ENCODE data around the gene TK1. TPM values are rescaled to one million over a fixed set of nuclear protein-coding genes. Genes with fewer than 3 reads are reported as not detected.

Gene TK1
- total RNA-seq, 1 experiment from 2014 or later = 340 TPM

DNA sequence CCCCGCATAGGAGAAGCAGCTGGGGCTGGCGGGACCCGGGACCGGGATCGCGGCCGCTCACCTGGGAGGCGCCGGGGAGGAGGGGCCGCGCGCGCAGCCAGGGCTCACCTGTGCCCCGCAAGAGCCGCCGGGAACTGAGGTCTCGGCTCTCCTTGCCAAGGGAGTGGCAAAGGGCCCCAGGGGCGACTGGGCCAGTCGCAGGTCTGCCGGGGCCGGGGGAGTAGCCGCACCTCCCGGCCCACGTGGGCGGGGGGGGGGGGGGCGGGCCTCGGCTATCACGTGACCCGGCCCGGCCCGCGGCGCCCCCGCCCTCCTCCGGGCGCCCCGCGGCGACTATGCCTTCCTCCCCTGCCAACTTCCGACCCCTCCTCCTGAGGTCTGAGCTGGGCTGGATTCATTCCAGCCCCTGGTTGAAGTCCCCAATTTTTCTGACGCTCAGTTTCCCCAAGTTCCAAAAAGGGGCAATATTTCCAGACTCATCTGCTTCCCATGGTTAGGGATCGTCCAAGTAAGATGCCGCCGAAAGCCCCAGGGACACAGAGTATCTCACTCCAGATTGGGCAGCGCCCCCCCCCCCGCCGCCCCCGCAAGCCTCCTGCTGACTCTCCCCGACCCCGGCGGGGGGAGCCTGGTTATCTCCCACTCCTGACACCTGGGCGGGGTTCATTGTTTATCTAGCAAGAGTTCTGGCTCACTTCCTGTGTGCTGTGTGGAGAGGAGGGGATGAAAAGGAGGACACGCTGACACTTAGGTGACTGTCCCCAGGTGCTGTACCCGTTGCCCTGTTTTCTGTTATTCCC lies 58.1 kb downstream of the TK1 start, which contains the start of gene TMC6:
Gene TMC6, minus strand, starts transcription at position 205 of the 800 bp plus-strand sequence. CDS start 1,923 bp downstream, outside the sequence.
- CTCF ChIA-PET = interaction anchor here (0.6 to 1.6 kb wide), 3 partner anchors 40 to 122 kb away, joined by 3 to 5 read pairs (median 4); partner anchors contain the start of gene SYNGR2
- H3K4me3 ChIP-seq (ENCODE audit: low read length) = peak within 1 kb of the TSS; percentile 95
- H3K4me1 ChIP-seq (ENCODE audit: insufficient read depth, low read length) = peaks cover 27% of the 10 kb centered on the region
- H4K20me1 ChIP-seq (ENCODE audit: low read length) = no peaks in the 10 kb centered on the region
- no TSS peak for BruUV-seq (replicated peaks)
- DNase-seq (peak; percentile 90), ATAC-seq (peak; percentile 61)
- H3K36me3 ChIP-seq (ENCODE audit: low read depth, low read length) = peaks cover 7% of the 10 kb centered on the region; the same call in 1 of the 2 replicates
- POLR2A ChIA-PET (ENCODE audit: unreplicated experiment) = interaction anchor here (0.5 to 1.4 kb wide), 5 partner anchors 12 to 988 kb away, joined by 3 to 27 read pairs (median 16); partner anchors contain the start of gene SEC14L1
- H3K9me2 ChIP-seq (replicated peaks; ENCODE audit: low read length) = no peaks in the 10 kb centered on the region
- peaks cover 23% of the 10 kb centered on the region for H3K79me2 ChIP-seq (ENCODE audit: low read length)
- intact Hi-C loops (cut with micrococcal nuclease) = loop anchor here (1.0 to 2.0 kb wide), 2 partner anchors 40 to 58 kb away; partner anchors contain the start of genes AFMID, SYNGR2 and TK1
- peak within 1 kb of the TSS; percentile 94 for H2AFZ ChIP-seq (ENCODE audit: low read length)
- no peaks in the 10 kb centered on the region for H3K9me3 ChIP-seq (ENCODE audit: low read length)
- H3K4me2 ChIP-seq (ENCODE audit: low read length) = peak within 1 kb of the TSS; percentile 99
- H3F3A ChIP-seq (ENCODE audit: low read length, unreplicated experiment) = peaks cover under 1% of the 10 kb centered on the region
- TF ChIP-seq EZH2 (IDR thresholded peaks at IDR 0.05; ENCODE audit: low read length, unreplicated experiment) (no peak), EZH2phosphoT487 (IDR thresholded peaks at IDR 0.05; ENCODE audit: borderline replicate concordance, low read length) (no peak)
- TF ChIP-seq, protein P1, sequence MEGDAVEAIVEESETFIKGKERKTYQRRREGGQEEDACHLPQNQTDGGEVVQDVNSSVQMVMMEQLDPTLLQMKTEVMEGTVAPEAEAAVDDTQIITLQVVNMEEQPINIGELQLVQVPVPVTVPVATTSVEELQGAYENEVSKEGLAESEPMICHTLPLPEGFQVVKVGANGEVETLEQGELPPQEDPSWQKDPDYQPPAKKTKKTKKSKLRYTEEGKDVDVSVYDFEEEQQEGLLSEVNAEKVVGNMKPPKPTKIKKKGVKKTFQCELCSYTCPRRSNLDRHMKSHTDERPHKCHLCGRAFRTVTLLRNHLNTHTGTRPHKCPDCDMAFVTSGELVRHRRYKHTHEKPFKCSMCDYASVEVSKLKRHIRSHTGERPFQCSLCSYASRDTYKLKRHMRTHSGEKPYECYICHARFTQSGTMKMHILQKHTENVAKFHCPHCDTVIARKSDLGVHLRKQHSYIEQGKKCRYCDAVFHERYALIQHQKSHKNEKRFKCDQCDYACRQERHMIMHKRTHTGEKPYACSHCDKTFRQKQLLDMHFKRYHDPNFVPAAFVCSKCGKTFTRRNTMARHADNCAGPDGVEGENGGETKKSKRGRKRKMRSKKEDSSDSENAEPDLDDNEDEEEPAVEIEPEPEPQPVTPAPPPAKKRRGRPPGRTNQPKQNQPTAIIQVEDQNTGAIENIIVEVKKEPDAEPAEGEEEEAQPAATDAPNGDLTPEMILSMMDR (conservative IDR thresholded peaks at IDR 0.05; ENCODE audit: low read depth, low read length) = no peak
- H3K9ac ChIP-seq (ENCODE audit: low read length) = peak within 1 kb of the TSS; percentile 83
- peak within 1 kb of the TSS; percentile 79 for H3K27ac ChIP-seq (ENCODE audit: low read length)
- H3K27me3 ChIP-seq (ENCODE audit: low read length) = no peaks in the 10 kb centered on the region

DNA sequence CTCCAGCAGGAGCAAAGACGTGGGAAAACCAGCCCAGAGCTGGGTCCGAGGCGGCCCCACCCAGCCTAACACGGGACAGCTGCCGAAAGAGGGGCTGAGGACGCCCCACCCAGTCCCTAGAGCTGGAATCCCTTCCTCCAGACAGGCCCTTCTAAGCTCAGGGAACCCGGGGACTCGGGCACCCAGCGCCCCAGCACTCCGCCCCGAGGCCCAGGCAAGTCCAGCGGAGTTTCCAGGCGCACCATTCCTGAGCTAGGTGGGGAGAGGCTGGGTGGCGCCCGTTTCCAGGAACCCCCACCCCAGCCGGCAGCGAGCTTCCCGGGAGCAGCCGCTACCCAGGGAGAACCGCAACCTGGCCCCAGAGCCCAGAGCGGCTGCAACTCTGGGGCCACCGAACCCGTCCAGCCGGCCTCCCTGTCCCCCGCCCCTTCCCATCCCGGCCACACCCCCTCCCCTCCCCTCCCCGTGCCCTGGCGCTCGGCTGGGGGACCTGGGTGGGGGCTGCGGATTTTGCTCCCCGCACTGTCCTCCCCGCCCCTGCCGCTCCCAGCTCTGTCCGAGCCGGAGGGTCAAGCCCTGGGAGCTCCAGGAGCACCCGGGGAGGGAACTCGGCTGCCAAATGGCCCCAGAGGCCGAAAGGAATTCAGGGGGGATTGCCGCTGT lies 58.8 kb downstream of the TK1 start:
- Histone ChIP-seq H3K9me2 (replicated peaks; ENCODE audit: low read length) (no peaks in the 10 kb centered on the region), H3K27me3 (ENCODE audit: low read length) (no peaks in the 10 kb centered on the region), H3K4me3 (ENCODE audit: low read length) (peak overlapping the region; percentile 95), H3K4me2 (ENCODE audit: low read length) (peak overlapping the region; percentile 99), H3K27ac (ENCODE audit: low read length) (peak overlapping the region; percentile 79), H3K79me2 (ENCODE audit: low read length) (peaks cover 23% of the 10 kb centered on the region), H2AFZ (ENCODE audit: low read length) (peak overlapping the region; percentile 79), H3K9ac (ENCODE audit: low read length) (peak overlapping the region; percentile 83), H3K36me3 (ENCODE audit: low read depth, low read length) (peaks cover 13% of the 10 kb centered on the region; the same call in 1 of the 2 replicates), H3F3A (ENCODE audit: low read length, unreplicated experiment) (no peaks in the 10 kb centered on the region), H3K9me3 (ENCODE audit: low read length) (no peaks in the 10 kb centered on the region), H4K20me1 (ENCODE audit: low read length) (no peaks in the 10 kb centered on the region), H3K4me1 (ENCODE audit: insufficient read depth, low read length) (peaks cover 27% of the 10 kb centered on the region)
- TSS peak; percentile 63 for BruUV-seq (replicated peaks)
- TF ChIP-seq EZH2 (IDR thresholded peaks at IDR 0.05; ENCODE audit: low read length, unreplicated experiment) (no peak), EZH2phosphoT487 (IDR thresholded peaks at IDR 0.05; ENCODE audit: borderline replicate concordance, low read length) (no peak)
- TF ChIP-seq, protein P1 (conservative IDR thresholded peaks at IDR 0.05; ENCODE audit: low read depth, low read length) = no peak
- ATAC-seq = peak; percentile 45
- POLR2A ChIA-PET (ENCODE audit: unreplicated experiment) = interaction anchor here (0.5 to 1.4 kb wide), 3 partner anchors 12 to 42 kb away, joined by 5 to 27 read pairs (median 16); no protein-coding TSS in a partner anchor
- intact Hi-C loops (cut with micrococcal nuclease) = loop anchor here (1.0 to 2.0 kb wide), 2 partner anchors 40 to 59 kb away; partner anchors contain the start of genes AFMID, SYNGR2 and TK1
- peak; percentile 57 for DNase-seq
- CTCF ChIA-PET = interaction anchor here (0.6 to 1.6 kb wide), 4 partner anchors 12 to 123 kb away, joined by 3 to 4 read pairs (median 4); no protein-coding TSS in a partner anchor

Measured in PC-3 (cell line).